Stomach smooth muscle (tissue), 2 donors: Measurements from ENCODE around the gene CTSO.

ENCODE experiments used
- H3K27ac ChIP-seq: one replicate; pipeline ENCODE4 v1.7.0; 2013; ENCODE audit warnings: mild to moderate bottlenecking, low read length, inconsistent platforms
- H3K27me3 ChIP-seq, 2 donors: one replicate each; pipeline ENCODE4 v1.7.0; 2013; ENCODE audit warnings: low read length in 2 of 2; ENCODE audit not compliant: insufficient read depth in 2 of 2, control insufficient read depth in 1 of 2
- H3K36me3 ChIP-seq, 2 donors: one replicate each; pipeline ENCODE4 v1.7.0; 2013; ENCODE audit warnings: low read length in 2 of 2; ENCODE audit not compliant: control insufficient read depth in 2 of 2, insufficient read depth in 2 of 2
- H3K4me1 ChIP-seq: one replicate; pipeline ENCODE4 v1.7.0; 2013; ENCODE audit warnings: low read length; ENCODE audit not compliant: control insufficient read depth, insufficient read depth
- H3K4me3 ChIP-seq, 2 donors: one replicate each; pipeline ENCODE4 v1.7.0; 2013; ENCODE audit warnings: low read length in 2 of 2
- H3K9ac ChIP-seq, 2 donors: one replicate each; pipeline ENCODE4 v1.7.0; 2013; ENCODE audit warnings: low read length in 2 of 2, mild to moderate bottlenecking in 1 of 2
- H3K9me3 ChIP-seq, 2 donors: one replicate each; pipeline ENCODE4 v1.7.0; 2013; ENCODE audit warnings: low read length in 2 of 2; ENCODE audit not compliant: control insufficient read depth in 2 of 2
- donor health status: healthy.
- donor health status: Pancreatic carcinoma.

The CTSO gene

GRCh38 chr4:155973639-155974475, 20.2 kb upstream of the CTSO start:
- Histone ChIP-seq H3K27me3 (no peaks in the 10 kb centered on the region), H3K9me3 (no peaks in the 10 kb centered on the region), H3K36me3 (no peaks in the 10 kb centered on the region), H3K4me3 (no peak overlapping the region), H3K9ac (no peak overlapping the region), H3K27ac (no peak overlapping the region), H3K4me1 (no peaks in the 10 kb centered on the region)

- H3K27me3 ChIP-seq, result no peaks in the 10 kb centered on the region
- H3K4me3 ChIP-seq, result no peak overlapping the region
- H3K27ac ChIP-seq, result no peak overlapping the region
- no peaks in the 10 kb centered on the region for H3K36me3 ChIP-seq
- no peaks in the 10 kb centered on the region for H3K9me3 ChIP-seq
- no peaks in the 10 kb centered on the region for H3K4me1 ChIP-seq
- H3K9ac ChIP-seq, result no peak overlapping the region
These were observed 18.4 kb upstream of the CTSO start for GRCh38 chr4:155972098-155972497.

- Histone ChIP-seq H3K27ac (no peak overlapping the region), H3K27me3 (no peaks in the 10 kb centered on the region), H3K9me3 (no peaks in the 10 kb centered on the region), H3K36me3 (no peaks in the 10 kb centered on the region), H3K4me3 (no peak overlapping the region), H3K9ac (no peak overlapping the region), H3K4me1 (no peaks in the 10 kb centered on the region)
These were observed 13.2 kb upstream of the CTSO start for GRCh38 chr4:155966731-155967395.

GRCh38 chr4:155966171-155966570, 12.5 kb upstream of the CTSO start:
- H3K9me3 ChIP-seq, result no peaks in the 10 kb centered on the region
- no peak overlapping the region for H3K4me3 ChIP-seq
- H3K36me3 ChIP-seq, result no peaks in the 10 kb centered on the region
- H3K9ac ChIP-seq, result no peak overlapping the region
- no peak overlapping the region for H3K27ac ChIP-seq
- H3K4me1 ChIP-seq, result no peaks in the 10 kb centered on the region
- H3K27me3 ChIP-seq, result no peaks in the 10 kb centered on the region

GRCh38 chr4:155964016-155964891, 10.6 kb upstream of the CTSO start:
- H3K36me3 ChIP-seq, result no peaks in the 10 kb centered on the region
- no peak overlapping the region for H3K27ac ChIP-seq
- no peak overlapping the region for H3K9ac ChIP-seq

GRCh38 chr4:155962767-155963166, 9.1 kb upstream of the CTSO start:
- H3K9me3 ChIP-seq, result no peaks in the 10 kb centered on the region
- no peaks in the 10 kb centered on the region for H3K36me3 ChIP-seq
- H3K4me3 ChIP-seq, result no peak overlapping the region
- no peak overlapping the region for H3K27ac ChIP-seq
- no peak overlapping the region for H3K9ac ChIP-seq
- no peaks in the 10 kb centered on the region for H3K27me3 ChIP-seq
- no peaks in the 10 kb centered on the region for H3K4me1 ChIP-seq

More at GRCh38 chr4:155964016-155964891, 10.6 kb upstream of the CTSO start:
- H3K27me3 ChIP-seq, result no peaks in the 10 kb centered on the region
- no peaks in the 10 kb centered on the region for H3K9me3 ChIP-seq
- no peaks in the 10 kb centered on the region for H3K4me1 ChIP-seq
- H3K4me3 ChIP-seq, result no peak overlapping the region

GRCh38 chr4:155961575-155961974, 7.9 kb upstream of the CTSO start:
- Histone ChIP-seq H3K4me1 (no peaks in the 10 kb centered on the region), H3K9me3 (no peaks in the 10 kb centered on the region), H3K27ac (no peak overlapping the region), H3K4me3 (no peak overlapping the region), H3K27me3 (no peaks in the 10 kb centered on the region), H3K9ac (no peak overlapping the region), H3K36me3 (no peaks in the 10 kb centered on the region)

- Histone ChIP-seq H3K27me3 (no peaks in the 10 kb centered on the region), H3K27ac (no peak overlapping the region)
These were observed 6.9 kb upstream of the CTSO start for GRCh38 chr4:155960522-155960921.

GRCh38 chr4:155959417-155959816, 5.8 kb upstream of the CTSO start:
- no peaks in the 10 kb centered on the region for H3K27me3 ChIP-seq
- no peaks in the 10 kb centered on the region for H3K36me3 ChIP-seq
- no peak overlapping the region for H3K4me3 ChIP-seq
- H3K9ac ChIP-seq, result no peak overlapping the region
- no peaks in the 10 kb centered on the region for H3K9me3 ChIP-seq
- no peaks in the 10 kb centered on the region for H3K4me1 ChIP-seq
- H3K27ac ChIP-seq, result no peak overlapping the region

More at GRCh38 chr4:155960522-155960921, 6.9 kb upstream of the CTSO start:
- Histone ChIP-seq H3K9me3 (no peaks in the 10 kb centered on the region), H3K4me1 (no peaks in the 10 kb centered on the region), H3K9ac (no peak overlapping the region), H3K36me3 (no peaks in the 10 kb centered on the region), H3K4me3 (no peak overlapping the region)

GRCh38 chr4:155956461-155956860, 2.8 kb upstream of the CTSO start:
- H3K9ac ChIP-seq, result no peak overlapping the region
- no peak overlapping the region for H3K27ac ChIP-seq
- no peaks in the 10 kb centered on the region for H3K36me3 ChIP-seq
- no peak overlapping the region for H3K4me3 ChIP-seq
- no peaks in the 10 kb centered on the region for H3K27me3 ChIP-seq
- H3K4me1 ChIP-seq, result peaks cover 4% of the 10 kb centered on the region
- H3K9me3 ChIP-seq, result no peaks in the 10 kb centered on the region
